ENCODE measurements around the gene MSRB1. TPM values are rescaled to one million over a fixed set of nuclear protein-coding genes. Genes with fewer than 3 reads are reported as not detected.

Gene MSRB1
- total and polyA plus RNA-seq, 9 of the 15 experiments (the other 6 are each of a cell fraction or from before 2014, with no cell fraction given) = 5.4 to 33.7 (median 25.7) TPM

DNA sequence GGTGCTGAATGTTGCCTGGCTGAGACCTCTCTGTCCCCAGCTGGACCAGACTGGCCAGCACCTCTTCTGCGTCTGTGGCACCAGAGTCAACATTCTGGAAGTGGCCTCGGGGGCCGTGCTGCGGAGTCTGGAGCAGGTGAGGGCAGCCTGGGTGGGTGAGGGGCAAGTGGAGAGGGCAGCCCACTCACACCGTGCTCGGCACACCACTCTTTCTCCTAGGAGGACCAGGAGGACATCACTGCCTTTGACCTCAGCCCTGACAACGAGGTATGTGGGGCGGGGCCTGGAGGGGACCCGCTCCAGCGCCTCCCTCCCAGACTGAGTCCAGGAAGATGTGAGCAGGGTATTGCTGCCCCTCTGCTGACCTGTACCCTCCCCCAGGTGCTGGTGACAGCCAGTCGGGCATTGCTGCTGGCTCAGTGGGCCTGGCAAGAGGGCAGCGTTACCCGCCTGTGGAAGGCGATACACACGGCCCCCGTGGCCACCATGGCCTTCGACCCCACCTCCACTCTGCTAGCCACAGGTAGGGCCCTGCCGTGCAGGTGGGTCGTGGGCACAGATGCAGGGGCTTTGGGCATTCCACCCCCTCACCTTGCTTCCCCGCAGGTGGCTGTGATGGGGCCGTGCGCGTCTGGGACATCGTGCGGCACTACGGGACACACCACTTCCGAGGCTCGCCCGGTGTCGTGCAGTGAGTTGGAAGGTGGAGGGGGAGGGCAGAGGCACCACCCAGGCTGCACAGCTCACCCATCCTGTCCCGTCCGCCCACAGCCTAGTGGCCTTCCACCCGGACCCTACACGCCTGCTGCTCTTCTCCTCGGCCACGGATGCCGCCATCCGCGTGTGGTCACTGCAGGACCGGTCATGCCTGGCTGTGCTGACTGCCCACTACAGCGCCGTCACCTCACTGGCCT is 31.4 kb upstream of the MSRB1 start:
- CTCF ChIA-PET (ENCODE audit: low intra/inter-chr PET ratio) = no interaction called here
- intact Hi-C loops (cut with micrococcal nuclease) = no loop called here

More for the DNA sequence above, 31.4 kb upstream of the MSRB1 start:
- no peaks in the 10 kb centered on the region for H4K20me1 ChIP-seq (replicated peaks; ENCODE audit: control insufficient read depth, insufficient read depth, low read length)
- H3K27me3 ChIP-seq (ENCODE audit: control insufficient read depth in 2 of 2, insufficient read depth in 2 of 2, low read length in 2 of 2) = no peaks in the 10 kb centered on the region
- TF ChIP-seq NR2C1 (IDR thresholded peaks at IDR 0.05) (no peak), NR2C1 (tag; IDR thresholded peaks at IDR 0.05) (no peak), PML (IDR thresholded peaks at IDR 0.05; ENCODE audit: low read length) (no peak), MED1 (CRISPR knock-in tag; IDR thresholded peaks at IDR 0.05; ENCODE audit: borderline replicate concordance) (no peak), ZNF583 (CRISPR knock-in tag; IDR thresholded peaks at IDR 0.05) (no peak), ZNF57 (CRISPR knock-in tag; IDR thresholded peaks at IDR 0.05) (no peak), ZC3H8 (IDR thresholded peaks at IDR 0.05) (no peak), HDGF (IDR thresholded peaks at IDR 0.05) (no peak), ZNF644 (tag; IDR thresholded peaks at IDR 0.05; ENCODE audit: low read depth) (no peak)
- TF ChIP-seq, protein P1, sequence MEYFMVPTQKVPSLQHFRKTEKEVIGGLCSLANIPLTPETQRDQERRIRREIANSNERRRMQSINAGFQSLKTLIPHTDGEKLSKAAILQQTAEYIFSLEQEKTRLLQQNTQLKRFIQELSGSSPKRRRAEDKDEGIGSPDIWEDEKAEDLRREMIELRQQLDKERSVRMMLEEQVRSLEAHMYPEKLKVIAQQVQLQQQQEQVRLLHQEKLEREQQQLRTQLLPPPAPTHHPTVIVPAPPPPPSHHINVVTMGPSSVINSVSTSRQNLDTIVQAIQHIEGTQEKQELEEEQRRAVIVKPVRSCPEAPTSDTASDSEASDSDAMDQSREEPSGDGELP (CRISPR knock-in tag; IDR thresholded peaks at IDR 0.05; ENCODE audit: borderline replicate concordance) = no peak
- TF ChIP-seq, protein P2, sequence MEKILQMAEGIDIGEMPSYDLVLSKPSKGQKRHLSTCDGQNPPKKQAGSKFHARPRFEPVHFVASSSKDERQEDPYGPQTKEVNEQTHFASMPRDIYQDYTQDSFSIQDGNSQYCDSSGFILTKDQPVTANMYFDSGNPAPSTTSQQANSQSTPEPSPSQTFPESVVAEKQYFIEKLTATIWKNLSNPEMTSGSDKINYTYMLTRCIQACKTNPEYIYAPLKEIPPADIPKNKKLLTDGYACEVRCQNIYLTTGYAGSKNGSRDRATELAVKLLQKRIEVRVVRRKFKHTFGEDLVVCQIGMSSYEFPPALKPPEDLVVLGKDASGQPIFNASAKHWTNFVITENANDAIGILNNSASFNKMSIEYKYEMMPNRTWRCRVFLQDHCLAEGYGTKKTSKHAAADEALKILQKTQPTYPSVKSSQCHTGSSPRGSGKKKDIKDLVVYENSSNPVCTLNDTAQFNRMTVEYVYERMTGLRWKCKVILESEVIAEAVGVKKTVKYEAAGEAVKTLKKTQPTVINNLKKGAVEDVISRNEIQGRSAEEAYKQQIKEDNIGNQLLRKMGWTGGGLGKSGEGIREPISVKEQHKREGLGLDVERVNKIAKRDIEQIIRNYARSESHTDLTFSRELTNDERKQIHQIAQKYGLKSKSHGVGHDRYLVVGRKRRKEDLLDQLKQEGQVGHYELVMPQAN (IDR thresholded peaks at IDR 0.05; ENCODE audit: borderline replicate concordance) = no peak
- ATAC-seq (no peak), FAIRE-seq (no peak), DNase-seq (ENCODE audit: extremely low read depth in 1 of 4, low spot score in 3 of 4) (no peak)
- H3K79me2 ChIP-seq (ENCODE audit: control insufficient read depth, insufficient read depth, low read length) = peaks cover 38% of the 10 kb centered on the region
- H3K4me1 ChIP-seq (replicated peaks in 1 of 2; ENCODE audit: control insufficient read depth in 2 of 2, insufficient read depth in 2 of 2, low read length in 2 of 2) = peaks cover 7 to 80% of the 10 kb centered on the region in 2 experiments; a peak in 4 of 5 replicates
- H3K36me3 ChIP-seq (ENCODE audit: control insufficient read depth, insufficient read depth, low read length) = peaks cover 59% of the 10 kb centered on the region; the same call in 2 of the 3 replicates
- H3K9ac ChIP-seq (ENCODE audit: insufficient read depth in 1 of 2, low read depth in 2 of 2, low read length in 2 of 2) = peak overlapping the region in 1 of 2 experiments; percentile 56; a peak in 2 of 4 replicates
- POLR2A ChIA-PET = interaction anchor here (0.6 to 1.8 kb wide), 5 partner anchors 8 to 113 kb away, joined by 3 to 10 read pairs (median 3); partner anchors contain the start of gene RPS2
- BruUV-seq (replicated peaks) = no TSS peak
- no peak overlapping the region for H3K4me3 ChIP-seq
- H3K27ac ChIP-seq (ENCODE audit: extremely low read depth, low read depth, low read length) = no peak overlapping the region
- WGBS (ENCODE audit: insufficient coverage, low coverage, missing lambda C conversion rate) = 96% methylated on average over 37 of the region's 42 CpGs
- no peak overlapping the region for H2AFZ ChIP-seq (ENCODE audit: low read depth, low read length)
- no peaks in the 10 kb centered on the region for H3K9me1 ChIP-seq (ENCODE audit: control insufficient read depth, insufficient read depth, low read length)
- no peak overlapping the region for H3K4me2 ChIP-seq (ENCODE audit: insufficient read depth, low read length)
- in situ Hi-C loops (cut with MboI) = no loop called here
- no peaks in the 10 kb centered on the region for H3K9me3 ChIP-seq (replicated peaks; ENCODE audit: control insufficient read depth, insufficient read depth, low read depth, low read length)
